ENCODE data around the gene MPHOSPH10.
"Not testable (repeated sequence)": the region's sequence is repeated elsewhere in the genome, so short reads cannot be mapped to it uniquely, and the experiment has no call there.

The MPHOSPH10 gene

GRCh38 chr2:71130152-71130904, at the start of gene MPHOSPH10, which contains the start of gene MCEE:
MPHOSPH10 (plus strand) TSS chr2:71130634; CDS start chr2:71130666, 32 bp downstream.
MCEE (minus strand) TSS chr2:71130229; CDS start chr2:71130219, 10 bp downstream.
- DNase-seq = peak; percentile 45 to 99 (median 89)

GRCh38 chr2:71082402-71083252, 47.8 kb upstream of the MPHOSPH10 start:
- no peak for DNase-seq

- not testable (repeated sequence) for DNase-seq
Measured at GRCh38 chr2:71083297-71083696, 47.1 kb upstream of the MPHOSPH10 start.

GRCh38 chr2:71083752-71084312, 46.6 kb upstream of the MPHOSPH10 start:
- DNase-seq = not testable (repeated sequence)

GRCh38 chr2:71085325-71086003, 45.0 kb upstream of the MPHOSPH10 start:
- not testable (repeated sequence) for DNase-seq

GRCh38 chr2:71089475-71089874, 41.0 kb upstream of the MPHOSPH10 start:
- DNase-seq = not testable (repeated sequence)

- DNase-seq = not testable (repeated sequence)
Measured at GRCh38 chr2:71091808-71092207, 38.6 kb upstream of the MPHOSPH10 start.

- not testable (repeated sequence) for DNase-seq
Measured at GRCh38 chr2:71092491-71093260, 37.8 kb upstream of the MPHOSPH10 start.

GRCh38 chr2:71100195-71100964, 30.1 kb upstream of the MPHOSPH10 start:
- DNase-seq = peak in 14 of 51 donors; percentile 4 to 42 (median 14)

- DNase-seq = no peak
Measured at GRCh38 chr2:71101656-71102055, 28.8 kb upstream of the MPHOSPH10 start.

GRCh38 chr2:71102981-71103681, 27.3 kb upstream of the MPHOSPH10 start:
- DNase-seq = no peak

- no peak for DNase-seq
Measured at GRCh38 chr2:71103809-71104208, 26.6 kb upstream of the MPHOSPH10 start.

- DNase-seq = not testable (repeated sequence)
Measured at GRCh38 chr2:71106463-71106862, 24.0 kb upstream of the MPHOSPH10 start.

GRCh38 chr2:71108091-71108490, 22.3 kb upstream of the MPHOSPH10 start:
- DNase-seq = no peak

- no peak for DNase-seq
Measured at GRCh38 chr2:71113843-71114242, 16.6 kb upstream of the MPHOSPH10 start.

GRCh38 chr2:71117063-71117462, 13.4 kb upstream of the MPHOSPH10 start:
- no peak for DNase-seq

GRCh38 chr2:71120195-71120594, 10.2 kb upstream of the MPHOSPH10 start:
- no peak for DNase-seq

- DNase-seq = no peak
Measured at GRCh38 chr2:71121479-71121878, 9.0 kb upstream of the MPHOSPH10 start.
